ENCODE data around the gene CUL1. TPM values are rescaled to one million over a fixed set of nuclear protein-coding genes. Genes with fewer than 3 reads are reported as not detected.
"Not testable (repeated sequence)": the region's sequence is repeated elsewhere in the genome, so short reads cannot be mapped to it uniquely, and the experiment has no call there.

The CUL1 gene
- total RNA-seq, 2 donors from 2014 or later = 47.0 to 60.0 TPM

- H3K4me1 ChIP-seq (ENCODE audit: control insufficient read depth in 1 of 2, low read depth in 2 of 2) = peaks cover 41 to 65% of the 10 kb centered on the region in 2 donors
Measured at GRCh38 chr7:148708026-148708885, 9.6 kb downstream of the CUL1 start.

GRCh38 chr7:148709014-148709413 is 10.3 kb downstream of the CUL1 start:
- Histone ChIP-seq H3K4me1 (ENCODE audit: control insufficient read depth in 1 of 2, low read depth in 2 of 2) (peaks cover 33 to 59% of the 10 kb centered on the region in 2 donors), H3K4me3 (no peak overlapping the region), H3K36me3 (no peaks in the 10 kb centered on the region), H3K9me3 (no peaks in the 10 kb centered on the region), H3K27me3 (replicated peaks; ENCODE audit: insufficient read depth) (no peaks in the 10 kb centered on the region), H3K27ac (no peak overlapping the region)
- DNase-seq (ENCODE audit: low spot score) (no peak), ATAC-seq (ENCODE audit: insufficient number of reproducible peaks, low FRiP score, low read depth) (no peak)
- TF ChIP-seq CTCF (IDR thresholded peaks at IDR 0.05) = no peak

More at GRCh38 chr7:148708026-148708885, 9.6 kb downstream of the CUL1 start:
- ATAC-seq (ENCODE audit: insufficient number of reproducible peaks, low FRiP score, low read depth) (no peak), DNase-seq (ENCODE audit: low spot score) (no peak)
- TF ChIP-seq CTCF (IDR thresholded peaks at IDR 0.05) = no peak
- Histone ChIP-seq H3K27ac (no peak overlapping the region), H3K27me3 (replicated peaks; ENCODE audit: insufficient read depth) (no peaks in the 10 kb centered on the region), H3K4me3 (no peak overlapping the region), H3K9me3 (no peaks in the 10 kb centered on the region), H3K36me3 (no peaks in the 10 kb centered on the region)

- H3K4me1 ChIP-seq (ENCODE audit: control insufficient read depth in 1 of 2, low read depth in 2 of 2) = peaks cover 24 to 58% of the 10 kb centered on the region in 2 donors
Measured at GRCh38 chr7:148710426-148710825, 11.7 kb downstream of the CUL1 start.

GRCh38 chr7:148711191-148712102 is 12.7 kb downstream of the CUL1 start:
- H3K4me1 ChIP-seq (ENCODE audit: control insufficient read depth in 1 of 2, low read depth in 2 of 2) = peaks cover 24 to 54% of the 10 kb centered on the region in 2 donors
- DNase-seq (ENCODE audit: low spot score) (no peak), ATAC-seq (ENCODE audit: insufficient number of reproducible peaks, low FRiP score, low read depth) (no peak)
- no peak for TF ChIP-seq CTCF (IDR thresholded peaks at IDR 0.05)
- no peak overlapping the region for H3K4me3 ChIP-seq
- no peaks in the 10 kb centered on the region for H3K27me3 ChIP-seq (replicated peaks; ENCODE audit: insufficient read depth)
- no peaks in the 10 kb centered on the region for H3K9me3 ChIP-seq
- no peaks in the 10 kb centered on the region for H3K36me3 ChIP-seq
- no peak overlapping the region for H3K27ac ChIP-seq

More at GRCh38 chr7:148710426-148710825, 11.7 kb downstream of the CUL1 start:
- ATAC-seq (ENCODE audit: insufficient number of reproducible peaks, low FRiP score, low read depth); H3K9me3 ChIP-seq; H3K27ac ChIP-seq; H3K27me3 ChIP-seq (replicated peaks; ENCODE audit: insufficient read depth); H3K4me3 ChIP-seq; DNase-seq (ENCODE audit: low spot score); H3K36me3 ChIP-seq: not testable (repeated sequence)

- peaks cover 24 to 54% of the 10 kb centered on the region in 2 donors for H3K4me1 ChIP-seq (ENCODE audit: control insufficient read depth in 1 of 2, low read depth in 2 of 2)
- H3K36me3 ChIP-seq = no peaks in the 10 kb centered on the region
- TF ChIP-seq CTCF (IDR thresholded peaks at IDR 0.05) = no peak
- ATAC-seq (ENCODE audit: insufficient number of reproducible peaks, low FRiP score, low read depth) = no peak
- no peaks in the 10 kb centered on the region for H3K27me3 ChIP-seq (replicated peaks; ENCODE audit: insufficient read depth)
- no peak overlapping the region for H3K27ac ChIP-seq
- no peak overlapping the region for H3K4me3 ChIP-seq
- H3K9me3 ChIP-seq = no peaks in the 10 kb centered on the region
- DNase-seq (ENCODE audit: low spot score) = no peak
Measured at GRCh38 chr7:148712678-148713329, 14.1 kb downstream of the CUL1 start.
